Tibial nerve (tissue), 4 donors: ENCODE measurements around the gene CORT. TPM values are rescaled to one million over a fixed set of nuclear protein-coding genes. Genes with fewer than 3 reads are reported as not detected.

Source experiments
- DNase-seq, 2 donors: peaks; one replicate each; pipeline ENCODE4 v3.0.0-alpha.2; 2019; ENCODE audit warnings: low spot score in 2 of 2
- H3K27ac ChIP-seq, 4 donors: fragments of 200-600 bp; sonication (generic) in 3 of 4; one replicate each; pipeline ENCODE4 v1.5.1; 2017 to 2019; ENCODE audit warnings: mild to moderate bottlenecking in 1 of 4
- H3K27me3 ChIP-seq, 2 donors: fragments of 200-600 bp; sonication (generic) in 1 of 2; one replicate each; pipeline versions ENCODE4 v1.5.1 to v1.6.0; 2017 to 2019
- H3K36me3 ChIP-seq, 3 donors: fragments of 200-600 bp; sonication (generic); one replicate each; pipeline ENCODE4 v1.5.1; 2018 to 2019
- H3K4me1 ChIP-seq, 4 donors: fragments of 200-600 bp; sonication (generic) in 3 of 4; one replicate each; pipeline ENCODE4 v1.5.1; 2017 to 2019
- H3K4me3 ChIP-seq, 4 donors: fragments of 200-600 bp; sonication (generic) in 3 of 4; one replicate each; pipeline ENCODE4 v1.5.1; 2017 to 2019; ENCODE audit warnings: mild to moderate bottlenecking in 1 of 4, moderate library complexity in 1 of 4
- H3K9me3 ChIP-seq, 4 donors: fragments of 200-600 bp; sonication (generic) in 3 of 4; one replicate each; pipeline ENCODE4 v1.5.1; 2017 to 2019
- CTCF ChIP-seq, 5 experiments: fragments of 200-600 bp in 3 of 5; fragments of 450-650 bp in 2 of 5; sonication (generic) in 3 of 5; IDR thresholded peaks; one replicate each; pipeline ENCODE4 v1.5.1; 2016 to 2019; ENCODE audit warnings: antibody characterized with exemption in 5 of 5, mild to moderate bottlenecking in 3 of 5, moderate library complexity in 2 of 5
- EP300 ChIP-seq, 2 donors: sonication (generic); formaldehyde crosslinking; IDR thresholded peaks; one replicate each; pipeline ENCODE4 v1.6.1; 2017; ENCODE audit warnings: antibody characterized with exemption in 2 of 2, mild to moderate bottlenecking in 1 of 2
- POLR2A ChIP-seq, 2 donors: fragments of 450-650 bp; IDR thresholded peaks; one replicate each; pipeline ENCODE4 v1.6.1; 2017; ENCODE audit warnings: antibody characterized with exemption in 2 of 2, mild to moderate bottlenecking in 2 of 2, moderate library complexity in 2 of 2
- WGBS, 2 donors: methylation state at CpG; one replicate each; pipeline ENCODE4 v1.1.5; 2018; 5-methylcytosine and 5-hydroxymethylcytosine counted together
- total RNA-seq, 4 donors: library from RNA; depleted of rRNA; stranded (reverse); fragments of >200 nt; gene quantifications; one replicate each; pipeline ENCODE4 v1.1.0, GENCODE V29; 2016

The CORT gene
- total RNA-seq, 4 donors from 2014 or later, result 1.7 TPM; not detected in 3

- WGBS, 2 donors, result 93 to 96% methylated on average over 2 of the region's 2 CpGs
- TF ChIP-seq EP300 (IDR thresholded peaks at IDR 0.05) (no peak), POLR2A (IDR thresholded peaks at IDR 0.05) (no peak), CTCF (IDR thresholded peaks at IDR 0.05) (no peak)
- H3K9me3 ChIP-seq, result no peaks in the 10 kb centered on the region
- no peak overlapping the region for H3K4me3 ChIP-seq
- H3K27me3 ChIP-seq, result no peaks in the 10 kb centered on the region
- no peaks in the 10 kb centered on the region for H3K4me1 ChIP-seq
- H3K27ac ChIP-seq, result no peak overlapping the region
- no peak for DNase-seq
- peaks cover 0 to 45% (median 0%) of the 10 kb centered on the region in 3 donors for H3K36me3 ChIP-seq
Observed at GRCh38 chr1:10440305-10440704, 9.5 kb upstream of the CORT start.

- Histone ChIP-seq H3K27me3 (no peaks in the 10 kb centered on the region), H3K27ac (no peak overlapping the region), H3K36me3 (peaks cover 0 to 49% (median 0%) of the 10 kb centered on the region in 3 donors), H3K9me3 (no peaks in the 10 kb centered on the region), H3K4me1 (no peaks in the 10 kb centered on the region), H3K4me3 (no peak overlapping the region)
- TF ChIP-seq EP300 (IDR thresholded peaks at IDR 0.05) (no peak), POLR2A (IDR thresholded peaks at IDR 0.05) (no peak), CTCF (IDR thresholded peaks at IDR 0.05) (no peak)
- WGBS, 2 donors, result 88 to 89% methylated on average over 5 of the region's 5 CpGs
- DNase-seq, result no peak
Observed at GRCh38 chr1:10440794-10441193, 9.0 kb upstream of the CORT start.

GRCh38 chr1:10444248-10444647, 5.6 kb upstream of the CORT start:
- WGBS, 2 donors, result 92 to 94% methylated on average over 6 of the region's 6 CpGs
- H3K9me3 ChIP-seq, result no peaks in the 10 kb centered on the region
- TF ChIP-seq POLR2A (IDR thresholded peaks at IDR 0.05) (no peak), CTCF (IDR thresholded peaks at IDR 0.05) (no peak), EP300 (IDR thresholded peaks at IDR 0.05) (no peak)
- no peak overlapping the region for H3K27ac ChIP-seq
- H3K4me1 ChIP-seq, result no peaks in the 10 kb centered on the region
- DNase-seq, result no peak
- H3K27me3 ChIP-seq, result no peaks in the 10 kb centered on the region
- peaks cover 0 to 56% (median 0%) of the 10 kb centered on the region in 3 donors for H3K36me3 ChIP-seq
- H3K4me3 ChIP-seq, result no peak overlapping the region

- TF ChIP-seq EP300 (IDR thresholded peaks at IDR 0.05) (no peak), CTCF (IDR thresholded peaks at IDR 0.05) (no peak), POLR2A (IDR thresholded peaks at IDR 0.05) (no peak)
- no peak overlapping the region for H3K27ac ChIP-seq
- H3K27me3 ChIP-seq, result no peaks in the 10 kb centered on the region
- no peaks in the 10 kb centered on the region for H3K4me1 ChIP-seq
- H3K36me3 ChIP-seq, result peaks cover 0 to 50% (median 0%) of the 10 kb centered on the region in 3 donors
- 86 to 87% methylated on average over 7 of the region's 7 CpGs for WGBS, 2 donors
- H3K4me3 ChIP-seq, result no peak overlapping the region
- no peaks in the 10 kb centered on the region for H3K9me3 ChIP-seq
- DNase-seq, result no peak
Observed at GRCh38 chr1:10444795-10445397, 4.9 kb upstream of the CORT start.

GRCh38 chr1:10446790-10447422, 2.9 kb upstream of the CORT start:
- H3K9me3 ChIP-seq, result no peaks in the 10 kb centered on the region
- no peak for DNase-seq
- H3K4me3 ChIP-seq, result no peak overlapping the region
- no peak for TF ChIP-seq EP300 (IDR thresholded peaks at IDR 0.05)
- no peak for TF ChIP-seq POLR2A (IDR thresholded peaks at IDR 0.05)
- no peak for TF ChIP-seq CTCF (IDR thresholded peaks at IDR 0.05)
- H3K27ac ChIP-seq, result no peak overlapping the region
- peaks cover 0 to 10% (median 0%) of the 10 kb centered on the region in 4 donors for H3K4me1 ChIP-seq
- WGBS, 2 donors, result 93 to 95% methylated on average over 7 of the region's 7 CpGs
- H3K27me3 ChIP-seq, result no peaks in the 10 kb centered on the region
- peaks cover 0 to 30% (median 0%) of the 10 kb centered on the region in 3 donors for H3K36me3 ChIP-seq
